Activated CD8-positive, alpha-beta memory T cell treated with anti-CD3 and anti-CD28 coated beads, Interleukin-2, amount 50 U/mL, for 24 hours (primary cell): ENCODE results near the gene ANKH.
A peak's percentile ranks its signal among the peaks of the same experiment; 100 is the strongest.

Experiments used
- DNase-seq: peaks from one replicate; pipeline ENCODE4 v3.0.0-alpha.2; 2020; ENCODE audit errors: extremely low read depth

ANKH gene

DNA sequence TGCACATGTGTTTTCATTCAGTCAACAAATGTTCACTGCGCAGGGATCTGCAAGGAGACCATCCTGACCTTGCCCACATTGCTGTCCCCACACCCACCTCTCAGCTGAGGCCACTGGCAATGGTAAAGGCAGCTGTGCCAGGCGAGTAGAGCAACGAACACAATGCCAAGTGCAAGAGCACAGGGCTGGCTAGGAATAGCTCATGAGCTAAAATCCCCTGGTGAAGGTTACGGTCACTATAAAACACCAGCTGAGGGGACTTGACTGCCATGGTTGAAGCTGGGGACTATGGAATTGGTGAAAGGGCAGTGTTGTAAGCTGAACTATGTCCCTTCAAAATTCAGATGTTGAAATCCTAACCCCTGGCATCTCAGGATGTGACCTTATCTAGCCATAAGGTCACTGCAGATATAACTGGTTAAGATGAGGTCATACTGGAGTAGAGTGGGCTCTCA lies 111.0 kb downstream of the ANKH start:
- DNase-seq = no peak

DNA sequence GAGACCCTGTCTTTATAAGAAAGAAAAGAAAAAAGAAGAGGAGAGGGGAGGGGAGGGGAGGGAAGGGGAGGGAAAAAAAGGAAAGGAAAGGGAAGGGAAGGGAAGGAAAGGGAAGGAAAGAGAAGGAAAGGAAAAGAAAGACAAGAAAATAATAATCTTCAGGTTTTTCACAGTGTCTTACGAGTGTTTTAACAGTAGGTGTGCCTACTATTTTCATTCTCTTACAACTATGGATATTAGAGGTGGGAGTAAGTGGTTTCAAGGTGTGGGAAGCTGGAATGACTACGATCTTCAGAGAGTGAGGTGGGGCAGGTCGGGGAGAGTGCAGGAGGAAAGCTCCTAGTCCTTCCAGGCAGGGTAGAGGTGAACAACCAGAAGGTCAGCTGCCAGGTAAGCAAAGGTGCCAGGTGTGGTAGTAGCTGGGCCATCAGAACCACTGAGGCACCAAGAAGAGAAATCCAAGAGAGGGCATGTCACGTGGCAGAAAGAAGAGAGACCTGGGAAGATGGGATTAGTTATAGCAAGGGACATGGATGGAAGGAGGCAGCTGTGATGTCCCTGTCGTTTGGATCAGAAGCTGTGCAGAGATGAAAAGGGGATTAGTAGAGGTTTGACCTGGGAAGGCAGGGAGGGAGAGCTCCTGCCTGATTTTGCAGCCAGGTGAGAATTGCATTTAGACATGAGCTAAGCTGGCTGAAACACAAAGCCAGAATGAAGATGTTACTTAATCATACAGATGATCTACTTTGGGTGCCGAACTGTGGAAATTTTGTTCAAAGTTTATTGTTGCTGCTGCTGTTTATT lies 111.6 kb downstream of the ANKH start:
- no peak for DNase-seq

DNA sequence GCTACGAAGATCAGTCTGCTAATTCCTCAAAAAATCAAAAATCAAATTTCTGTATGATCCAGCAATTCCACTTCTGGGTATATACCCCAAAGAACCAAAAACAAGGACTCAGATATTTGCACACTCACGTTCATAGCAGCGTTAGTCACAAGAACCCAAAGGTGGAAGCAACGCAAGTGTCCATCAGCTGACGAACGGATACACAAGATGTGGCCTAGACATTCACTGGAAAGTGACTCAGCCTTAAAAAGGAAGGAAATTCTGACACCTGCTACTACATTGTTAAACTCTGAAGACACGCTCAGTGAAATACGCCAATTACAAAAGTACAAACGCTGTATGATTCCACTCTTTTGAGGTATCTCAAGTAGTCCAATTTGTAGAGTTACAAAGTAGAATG lies 113.7 kb downstream of the ANKH start:
- DNase-seq = no peak

DNA sequence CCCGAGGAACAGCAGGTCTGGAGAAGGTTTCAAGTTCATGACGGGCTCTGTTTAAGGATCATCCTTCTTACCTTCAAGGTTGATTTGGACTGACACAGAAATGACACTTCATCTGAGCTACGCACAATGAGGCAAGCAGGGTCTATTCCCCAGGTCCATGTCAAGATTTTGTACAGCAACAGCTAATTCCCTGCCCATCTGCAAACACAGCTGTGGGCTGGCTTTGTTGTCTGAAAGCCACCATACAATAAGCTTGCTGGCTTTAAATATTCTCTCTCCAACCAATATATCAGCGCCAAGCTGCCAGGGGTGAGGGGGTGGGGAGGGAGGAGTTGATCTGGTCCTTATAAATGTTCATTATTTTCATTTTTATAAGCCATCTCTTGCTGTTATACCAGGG lies 115.1 kb downstream of the ANKH start:
- no peak for DNase-seq

- no peak for DNase-seq
These were observed 117.6 kb downstream of the ANKH start for GRCh38 chr5:14753947-14754346.

DNA sequence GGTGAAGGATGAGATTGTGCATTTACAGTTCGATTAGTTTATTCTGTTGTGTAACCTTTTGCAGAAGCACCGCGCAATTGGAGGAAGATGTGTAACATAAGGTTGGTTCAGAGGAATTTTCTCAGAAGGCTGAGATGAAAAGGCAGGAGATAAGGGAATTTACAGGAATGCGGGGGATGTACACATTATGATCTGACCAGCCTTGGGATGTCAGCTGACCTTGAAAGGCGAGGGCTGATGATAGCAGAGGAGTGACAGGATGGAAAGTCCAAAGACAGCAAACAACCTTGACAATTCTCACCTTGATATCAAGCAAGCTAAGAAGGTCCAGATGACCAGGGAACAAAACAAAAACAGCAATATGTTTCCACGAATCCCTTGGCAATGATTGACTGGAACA lies 118.3 kb downstream of the ANKH start:
- DNase-seq = no peak

- DNase-seq = no peak
These were observed 119.0 kb downstream of the ANKH start for GRCh38 chr5:14752497-14753071.

GRCh38 chr5:14750712-14751111 lies 120.9 kb downstream of the ANKH start:
- no peak for DNase-seq

DNA sequence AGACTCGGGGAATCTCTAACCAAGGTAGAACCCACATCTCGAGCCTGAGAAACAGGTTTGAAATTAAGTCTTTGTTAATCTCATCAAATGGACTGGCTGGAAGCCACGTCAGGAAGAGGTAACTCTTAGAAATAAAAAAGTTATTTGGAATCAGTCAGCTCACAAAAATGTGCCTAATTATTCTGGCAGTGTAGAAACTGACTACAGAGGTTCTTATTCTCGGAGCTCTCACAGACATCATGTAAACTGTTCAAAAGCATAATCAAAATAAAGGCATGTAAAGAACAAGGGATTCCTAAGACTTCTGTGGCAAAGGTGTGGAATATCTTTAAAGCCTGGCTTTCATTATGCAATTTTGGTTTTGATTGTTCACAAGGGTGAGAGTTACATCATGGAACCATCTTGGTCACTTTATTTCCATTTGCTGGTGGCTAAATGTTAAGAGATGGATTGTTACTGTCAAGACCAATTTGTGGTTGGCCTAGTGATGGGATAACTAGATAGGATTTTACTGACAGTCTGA lies 121.9 kb downstream of the ANKH start:
- no peak for DNase-seq

- DNase-seq = no peak
These were observed 123.2 kb downstream of the ANKH start for GRCh38 chr5:14748180-14748900.

DNA sequence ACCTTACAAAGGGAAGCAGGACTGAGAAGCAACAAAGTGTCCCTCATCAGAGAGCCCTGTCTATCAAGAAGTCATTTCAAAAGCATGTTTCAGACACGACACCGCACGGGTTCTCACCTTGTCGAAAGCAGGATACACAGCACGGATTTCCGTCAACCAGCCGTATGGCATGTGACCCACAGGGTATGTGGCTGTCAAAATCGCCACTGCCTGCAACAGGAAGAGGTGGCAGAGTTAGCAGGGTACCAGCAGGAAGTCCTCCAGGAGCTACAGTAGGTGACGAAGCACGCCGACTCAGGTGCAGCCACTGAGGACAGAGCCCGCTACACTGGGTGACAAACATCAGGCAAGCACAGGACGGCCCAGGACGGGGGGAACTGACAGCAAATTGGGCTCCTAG lies 125.8 kb downstream of the ANKH start:
- DNase-seq = peak; percentile 6

DNA sequence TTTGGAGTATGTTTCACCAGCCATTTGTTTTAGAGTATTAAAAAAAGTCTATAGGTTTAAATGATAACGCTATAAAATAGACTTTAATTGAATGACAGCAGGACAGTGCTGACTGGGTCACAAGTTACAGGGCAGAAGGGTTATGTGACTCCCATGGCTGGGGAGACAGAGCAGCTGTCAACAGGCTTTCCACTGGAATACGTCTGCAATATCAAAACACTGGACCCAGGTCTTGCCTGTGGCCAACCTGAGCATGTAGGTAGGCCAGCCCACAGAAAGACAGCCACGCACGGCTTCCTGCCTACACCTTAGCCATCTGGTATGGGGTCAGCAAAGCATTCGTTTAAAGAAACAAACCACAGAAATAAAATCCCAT lies 126.4 kb downstream of the ANKH start:
- DNase-seq = no peak

DNA sequence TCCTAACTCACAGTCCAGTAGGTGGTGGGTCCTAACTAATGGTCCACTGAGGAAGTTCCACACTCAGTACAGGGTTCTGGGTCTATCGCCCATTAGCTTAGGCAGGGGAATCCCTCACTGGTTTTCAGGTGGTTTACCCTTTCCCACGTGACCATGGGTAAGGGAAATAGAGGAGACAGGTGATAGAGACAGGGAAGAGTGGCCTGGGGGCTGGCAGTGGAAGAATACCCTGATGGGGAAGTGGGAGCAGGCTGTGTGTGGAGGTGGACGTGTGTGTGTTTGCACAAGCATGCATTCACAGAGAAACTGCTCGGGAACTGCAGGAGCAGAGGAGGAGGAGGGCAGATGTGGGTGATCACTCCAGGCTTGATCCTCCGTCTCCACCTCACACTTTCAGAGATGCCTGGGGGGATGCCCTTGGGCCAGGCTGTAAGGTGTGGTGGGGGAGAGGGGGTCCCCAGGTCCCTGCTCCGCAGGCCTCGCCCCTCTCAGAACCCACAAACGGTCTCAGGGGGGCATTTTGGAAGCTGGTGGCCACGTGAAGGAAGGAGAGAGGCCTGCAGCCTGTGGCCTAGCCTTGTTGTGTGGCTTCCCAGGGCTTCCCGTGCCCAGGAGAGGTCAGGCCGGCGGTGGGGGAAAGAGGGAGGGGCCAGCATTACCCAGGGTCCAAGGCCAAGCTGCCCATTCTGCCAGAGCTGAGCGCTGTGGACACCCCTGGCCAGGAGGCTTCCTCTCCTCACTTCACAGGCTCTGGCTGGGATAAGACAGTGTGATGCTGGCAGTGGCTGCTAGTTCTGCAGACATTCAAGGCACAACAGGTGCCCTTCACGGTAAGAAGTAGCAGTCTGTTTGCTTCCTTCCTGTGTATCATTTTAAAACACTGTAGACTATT lies 127.0 kb downstream of the ANKH start:
- no peak for DNase-seq

DNA sequence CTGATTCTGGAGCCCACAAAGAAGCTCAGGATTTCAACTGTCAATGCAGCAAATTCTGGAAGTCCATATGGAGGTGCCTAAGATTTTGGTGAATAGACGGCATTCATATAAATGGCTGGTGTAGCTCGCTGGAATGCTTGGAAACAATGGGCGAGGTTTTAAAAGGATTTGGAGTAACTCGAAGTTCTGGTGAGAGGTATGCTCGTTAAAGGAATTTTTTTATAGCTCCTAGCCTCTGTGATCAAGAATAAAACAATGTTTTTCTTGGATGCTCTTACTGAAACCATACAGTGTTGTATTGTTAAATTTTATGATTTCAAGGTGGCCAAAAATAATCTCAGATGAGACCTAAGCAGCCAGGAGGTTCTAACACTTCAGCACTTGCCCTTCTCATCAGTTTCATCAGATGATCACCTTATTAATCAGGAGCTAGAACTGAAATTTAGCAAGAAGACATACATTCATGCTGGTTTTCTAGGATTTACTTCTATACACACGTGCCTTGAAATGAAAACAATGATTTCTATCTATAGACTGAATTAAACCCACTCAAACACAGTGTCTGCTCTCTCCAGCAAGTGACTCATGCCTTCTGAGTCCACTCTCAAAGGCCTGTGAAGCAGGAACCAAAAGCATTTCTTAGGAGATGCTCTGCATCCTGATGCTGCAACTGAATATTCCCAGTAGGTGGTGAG lies 127.8 kb downstream of the ANKH start:
- DNase-seq = no peak

- no peak for DNase-seq
These were observed 129.1 kb downstream of the ANKH start for GRCh38 chr5:14742498-14742897.

- no peak for DNase-seq
These were observed 129.7 kb downstream of the ANKH start for GRCh38 chr5:14741801-14742440.

DNA sequence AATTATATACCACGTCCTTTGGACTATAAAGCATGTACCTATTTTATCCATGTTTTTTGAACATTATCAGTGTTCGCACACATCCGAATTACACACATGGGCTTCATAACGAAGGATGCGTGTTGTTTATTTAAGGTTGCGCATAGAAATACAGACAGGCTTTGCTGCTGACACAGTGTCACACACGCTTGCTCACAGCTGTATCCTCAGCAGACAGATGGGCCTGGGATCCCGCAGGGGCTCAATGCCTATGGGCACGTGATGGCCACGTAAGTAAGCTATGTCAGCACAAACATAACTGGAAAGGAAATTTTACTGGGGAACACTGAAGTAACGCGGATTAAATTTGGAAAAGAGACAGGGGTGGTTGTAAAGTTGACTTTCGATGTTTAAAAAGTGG lies 130.4 kb downstream of the ANKH start:
- no peak for DNase-seq

DNA sequence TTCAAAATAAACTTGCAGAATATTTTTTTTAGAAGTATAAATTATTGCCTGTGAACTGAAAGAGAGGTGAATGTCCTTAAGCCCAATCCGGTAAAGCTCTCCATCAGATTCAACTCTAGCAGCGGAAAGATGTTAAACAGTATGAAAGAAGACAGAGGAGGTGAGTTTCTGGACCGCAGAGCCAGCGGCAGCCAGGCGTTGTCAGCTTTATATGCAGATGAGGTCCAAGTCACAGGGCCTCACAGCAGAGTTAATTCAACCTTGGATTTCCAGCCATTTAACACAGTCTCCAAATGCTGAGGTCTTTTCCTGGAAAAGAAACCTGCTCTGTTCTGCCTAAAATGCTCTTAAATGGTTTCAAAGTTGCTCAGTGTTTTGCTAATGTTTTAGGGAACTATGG lies 131.6 kb downstream of the ANKH start:
- no peak for DNase-seq

- DNase-seq = no peak
These were observed 132.0 kb downstream of the ANKH start for GRCh38 chr5:14739538-14739937.

DNA sequence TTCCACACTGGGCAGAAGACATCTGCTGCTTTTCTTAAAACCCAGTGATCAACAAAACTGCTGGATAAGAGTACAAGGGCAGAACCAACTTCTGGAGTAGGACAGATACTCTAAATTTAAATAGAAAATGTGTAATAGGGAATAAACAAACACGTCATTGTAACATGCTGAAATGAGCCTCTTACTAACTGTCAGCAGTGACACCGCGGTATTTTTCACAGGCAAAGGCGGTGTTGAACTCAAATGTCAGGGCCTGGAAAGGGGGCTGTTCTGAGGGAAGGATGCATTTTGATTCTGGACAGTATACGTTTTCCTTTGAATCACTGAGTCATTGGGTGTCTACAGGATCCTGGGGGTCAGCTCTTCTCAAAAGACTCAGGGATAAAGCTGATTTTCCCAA lies 133.5 kb downstream of the ANKH start:
- no peak for DNase-seq

DNA sequence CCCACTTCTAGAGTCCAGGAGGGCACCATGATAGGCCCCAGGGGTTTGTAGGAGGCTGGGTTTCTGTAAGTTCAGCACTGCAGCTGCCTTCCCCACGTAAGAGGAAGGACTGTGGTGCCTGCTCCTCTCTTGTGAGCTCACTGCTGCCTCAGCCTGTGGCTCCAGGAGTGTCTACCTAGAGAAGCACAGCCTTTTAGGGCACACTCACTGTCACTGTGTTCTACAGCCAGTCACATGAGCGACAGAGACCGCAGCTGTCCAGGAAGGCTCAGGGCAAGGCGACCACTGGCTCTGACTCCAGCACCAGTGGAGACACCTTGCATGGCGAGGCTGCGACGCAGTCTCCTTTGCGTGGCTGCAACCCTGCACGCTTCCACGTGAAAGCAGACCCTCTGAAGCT lies 134.3 kb downstream of the ANKH start:
- no peak for DNase-seq
